MM.1S (cell line): ENCODE measurements around the gene GOLPH3.

ENCODE experiments used
- CTCF ChIP-seq: fragments of 300-600 bp; sonication (generic); IDR thresholded peaks from 2 replicates; pipeline ENCODE4 v1.5.1; 2016; ENCODE audit warnings: antibody characterized with exemption, low read length, mixed read lengths
- EZH2 ChIP-seq: fragments of 300-600 bp; sonication (generic); optimal IDR thresholded peaks from 2 replicates; pipeline ENCODE3; 2017; ENCODE audit warnings: low read depth, mild to moderate bottlenecking, antibody characterized with exemption, low read length, mixed read lengths
- EZH2phosphoT487 ChIP-seq: fragments of 300-600 bp; sonication (generic); IDR thresholded peaks from 2 replicates; pipeline ENCODE4 v1.6.1; 2018; ENCODE audit warnings: antibody characterized with exemption, low read length

DNA sequence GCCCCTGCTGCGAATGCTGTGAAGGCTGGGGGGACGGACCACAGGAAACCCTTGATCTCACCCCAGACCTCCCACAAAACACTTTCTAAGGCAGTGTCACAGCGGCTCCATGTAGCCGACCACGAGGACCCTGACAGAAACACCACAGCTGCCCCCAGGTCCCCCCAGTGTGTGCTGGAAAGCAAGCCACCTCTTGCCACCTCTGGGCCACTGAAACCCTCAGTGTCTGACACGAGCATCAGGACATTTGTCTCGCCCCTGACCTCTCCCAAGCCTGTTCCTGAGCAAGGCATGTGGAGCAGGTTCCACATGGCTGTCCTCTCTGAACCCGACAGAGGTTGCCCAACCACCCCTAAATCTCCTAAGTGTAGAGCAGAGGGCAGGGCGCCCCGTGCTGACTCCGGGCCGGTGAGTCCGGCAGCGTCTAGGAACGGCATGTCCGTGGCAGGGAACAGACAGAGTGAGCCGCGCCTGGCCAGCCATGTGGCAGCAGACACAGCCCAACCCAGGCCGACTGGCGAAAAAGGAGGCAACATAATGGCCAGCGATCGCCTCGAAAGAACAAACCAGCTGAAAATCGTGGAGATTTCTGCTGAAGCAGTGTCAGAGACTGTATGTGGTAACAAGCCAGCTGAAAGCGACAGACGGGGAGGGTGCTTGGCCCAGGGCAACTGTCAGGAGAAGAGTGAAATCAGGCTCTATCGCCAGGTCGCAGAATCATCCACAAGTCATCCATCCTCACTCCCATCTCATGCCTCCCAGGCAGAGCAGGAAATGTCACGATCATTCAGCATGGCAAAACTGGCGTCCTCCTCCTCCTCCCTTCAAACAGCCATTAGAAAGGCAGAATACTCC lies 84.7 kb downstream of the GOLPH3 start:
- no peak for TF ChIP-seq CTCF
- TF ChIP-seq EZH2, result no peak
- TF ChIP-seq EZH2phosphoT487, result no peak
